ENCODE data around the gene CHRND. TPM values are rescaled to one million over a fixed set of nuclear protein-coding genes. Genes with fewer than 3 reads are reported as not detected.

The CHRND gene
- total RNA-seq, 3 donors from 2014 or later = not detected

DNA sequence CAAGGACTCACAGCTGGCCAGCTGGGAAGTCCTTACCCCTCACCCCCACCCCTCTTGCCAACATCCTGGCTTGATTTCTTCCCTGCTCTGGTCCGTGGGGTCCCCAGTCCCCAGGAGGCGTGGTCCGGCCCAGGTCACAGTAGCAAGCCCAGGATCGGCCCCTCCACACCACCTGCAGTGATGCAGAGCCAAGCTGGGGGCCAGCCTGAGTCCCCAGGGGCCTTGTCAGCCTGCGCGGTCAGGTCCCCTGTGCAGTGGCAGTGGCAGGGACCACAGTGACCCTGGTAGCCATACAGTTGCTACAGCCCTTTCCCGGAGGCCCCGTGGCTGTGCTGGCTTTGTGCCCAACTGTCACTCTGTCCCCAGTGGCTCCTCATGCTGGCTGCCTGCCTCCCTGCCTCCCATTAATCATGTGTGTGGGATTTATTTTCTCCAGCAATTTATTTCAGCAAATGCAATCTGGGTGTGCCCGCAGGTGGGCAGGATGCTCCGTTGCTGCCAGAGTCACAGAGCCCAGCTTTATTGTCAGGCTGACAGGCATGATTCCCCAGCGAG is 14.5 kb upstream of the CHRND start:
- H3K4me3 ChIP-seq = no peak overlapping the region
- intact Hi-C loops (cut with DNase I; ENCODE audit: low total_unique reads) = loop anchor here (10.0 kb wide), 2 partner anchors 607 to 1347 kb away; no protein-coding TSS in a partner anchor
- H3K27me3 ChIP-seq = no peaks in the 10 kb centered on the region
- H3K4me1 ChIP-seq = no peaks in the 10 kb centered on the region
- H3K27ac ChIP-seq = no peak overlapping the region
- no peaks in the 10 kb centered on the region for H3K36me3 ChIP-seq
- no peak for DNase-seq (ENCODE audit: low spot score in 2 of 2)
- H3K9me3 ChIP-seq = no peaks in the 10 kb centered on the region
- TF ChIP-seq POLR2AphosphoS5 (IDR thresholded peaks at IDR 0.05) (no peak), POLR2A (IDR thresholded peaks at IDR 0.05) (no peak)
- TF ChIP-seq, protein P1, sequence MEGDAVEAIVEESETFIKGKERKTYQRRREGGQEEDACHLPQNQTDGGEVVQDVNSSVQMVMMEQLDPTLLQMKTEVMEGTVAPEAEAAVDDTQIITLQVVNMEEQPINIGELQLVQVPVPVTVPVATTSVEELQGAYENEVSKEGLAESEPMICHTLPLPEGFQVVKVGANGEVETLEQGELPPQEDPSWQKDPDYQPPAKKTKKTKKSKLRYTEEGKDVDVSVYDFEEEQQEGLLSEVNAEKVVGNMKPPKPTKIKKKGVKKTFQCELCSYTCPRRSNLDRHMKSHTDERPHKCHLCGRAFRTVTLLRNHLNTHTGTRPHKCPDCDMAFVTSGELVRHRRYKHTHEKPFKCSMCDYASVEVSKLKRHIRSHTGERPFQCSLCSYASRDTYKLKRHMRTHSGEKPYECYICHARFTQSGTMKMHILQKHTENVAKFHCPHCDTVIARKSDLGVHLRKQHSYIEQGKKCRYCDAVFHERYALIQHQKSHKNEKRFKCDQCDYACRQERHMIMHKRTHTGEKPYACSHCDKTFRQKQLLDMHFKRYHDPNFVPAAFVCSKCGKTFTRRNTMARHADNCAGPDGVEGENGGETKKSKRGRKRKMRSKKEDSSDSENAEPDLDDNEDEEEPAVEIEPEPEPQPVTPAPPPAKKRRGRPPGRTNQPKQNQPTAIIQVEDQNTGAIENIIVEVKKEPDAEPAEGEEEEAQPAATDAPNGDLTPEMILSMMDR (IDR thresholded peaks at IDR 0.05) = no peak

DNA sequence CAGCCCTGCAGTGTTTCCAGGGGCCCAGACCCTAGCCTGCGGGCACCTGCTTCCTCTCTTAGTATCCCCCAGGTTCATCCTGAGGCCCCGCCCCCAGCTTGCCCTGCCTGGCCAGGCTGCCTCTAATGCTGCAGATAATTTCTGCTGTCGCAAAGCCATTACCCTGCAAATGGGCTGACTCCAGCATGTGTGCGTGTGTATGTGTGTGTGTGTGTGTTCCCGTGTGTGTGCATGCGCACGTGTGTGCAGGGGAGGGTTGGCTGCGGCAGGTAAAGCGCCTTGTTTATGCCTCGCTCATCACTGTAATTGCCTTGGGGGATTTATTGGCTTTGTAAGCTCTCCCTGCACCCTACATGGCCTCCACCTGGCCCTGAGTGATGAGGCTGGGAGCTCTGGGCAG is 13.4 kb upstream of the CHRND start:
- TF ChIP-seq POLR2AphosphoS5 (IDR thresholded peaks at IDR 0.05) (no peak), POLR2A (IDR thresholded peaks at IDR 0.05) (no peak)
- TF ChIP-seq, protein P1 (IDR thresholded peaks at IDR 0.05) = no peak
- Histone ChIP-seq H3K36me3 (no peaks in the 10 kb centered on the region), H3K4me3 (no peak overlapping the region), H3K27me3 (no peaks in the 10 kb centered on the region), H3K9me3 (no peaks in the 10 kb centered on the region), H3K4me1 (no peaks in the 10 kb centered on the region), H3K27ac (no peak overlapping the region)
- DNase-seq (ENCODE audit: low spot score in 2 of 2) = no peak
- intact Hi-C loops (cut with DNase I; ENCODE audit: low total_unique reads) = loop anchor here (1.0 to 10.0 kb wide), 3 partner anchors 19 to 1348 kb away; no protein-coding TSS in a partner anchor

DNA sequence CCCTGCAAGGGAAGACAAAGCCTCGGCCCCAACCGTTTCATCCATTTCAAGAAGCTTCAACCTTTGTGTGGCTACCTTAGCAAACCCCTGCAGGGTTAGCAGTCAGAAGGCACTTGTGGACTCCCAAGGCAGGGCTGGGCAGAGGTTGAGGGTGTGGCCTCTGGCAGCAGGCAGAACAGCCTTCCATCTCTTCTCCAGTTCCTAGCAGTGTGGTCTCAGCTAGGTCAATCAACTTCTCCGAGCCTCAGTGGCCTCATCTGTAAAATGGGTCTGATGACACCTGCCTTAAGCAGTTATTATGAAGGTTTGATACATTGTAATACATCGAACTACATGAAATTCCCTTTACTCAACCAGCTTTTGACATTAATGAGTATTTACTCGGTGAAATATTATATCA is 12.6 kb upstream of the CHRND start:
- Histone ChIP-seq H3K27me3 (no peaks in the 10 kb centered on the region), H3K4me1 (no peaks in the 10 kb centered on the region), H3K9me3 (no peaks in the 10 kb centered on the region), H3K27ac (no peak overlapping the region), H3K36me3 (no peaks in the 10 kb centered on the region), H3K4me3 (no peak overlapping the region)
- TF ChIP-seq, protein P1 (IDR thresholded peaks at IDR 0.05) = no peak
- TF ChIP-seq POLR2AphosphoS5 (IDR thresholded peaks at IDR 0.05) = no peak
- TF ChIP-seq POLR2A (IDR thresholded peaks at IDR 0.05) = no peak
- no peak for DNase-seq (ENCODE audit: low spot score in 2 of 2)
- intact Hi-C loops (cut with DNase I; ENCODE audit: low total_unique reads) = loop anchor here (1.0 to 10.0 kb wide), 3 partner anchors 20 to 1349 kb away; no protein-coding TSS in a partner anchor

DNA sequence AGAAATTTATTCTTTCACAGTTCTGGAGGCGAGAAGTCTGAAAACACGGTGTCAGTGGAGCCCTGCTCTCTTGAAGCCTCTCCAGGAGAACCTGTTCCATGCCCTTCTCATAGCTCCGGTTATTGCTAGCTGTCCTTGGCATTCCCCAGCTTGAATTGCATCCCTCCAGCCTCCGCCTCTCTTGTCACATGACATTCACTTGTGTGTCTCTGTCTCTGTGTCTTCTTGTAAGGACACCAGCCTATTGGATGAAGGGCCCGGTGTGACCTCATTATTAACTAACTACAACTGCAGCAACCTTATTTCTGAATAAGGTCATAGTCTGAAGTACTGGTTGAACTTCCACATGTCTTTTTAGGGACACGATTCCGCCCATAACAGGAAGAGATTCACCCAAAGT is 10.3 kb upstream of the CHRND start:
- Histone ChIP-seq H3K27ac (no peak overlapping the region), H3K4me3 (no peak overlapping the region), H3K4me1 (no peaks in the 10 kb centered on the region), H3K36me3 (no peaks in the 10 kb centered on the region), H3K9me3 (no peaks in the 10 kb centered on the region), H3K27me3 (peaks cover 0 to 15% of the 10 kb centered on the region in 2 donors)
- intact Hi-C loops (cut with DNase I; ENCODE audit: low total_unique reads) = loop anchor here (10.0 kb wide), 2 partner anchors 611 to 1351 kb away; no protein-coding TSS in a partner anchor
- no peak for DNase-seq (ENCODE audit: low spot score in 2 of 2)
- TF ChIP-seq POLR2AphosphoS5 (IDR thresholded peaks at IDR 0.05) = no peak
- TF ChIP-seq, protein P1 (IDR thresholded peaks at IDR 0.05) = no peak
- no peak for TF ChIP-seq POLR2A (IDR thresholded peaks at IDR 0.05)

DNA sequence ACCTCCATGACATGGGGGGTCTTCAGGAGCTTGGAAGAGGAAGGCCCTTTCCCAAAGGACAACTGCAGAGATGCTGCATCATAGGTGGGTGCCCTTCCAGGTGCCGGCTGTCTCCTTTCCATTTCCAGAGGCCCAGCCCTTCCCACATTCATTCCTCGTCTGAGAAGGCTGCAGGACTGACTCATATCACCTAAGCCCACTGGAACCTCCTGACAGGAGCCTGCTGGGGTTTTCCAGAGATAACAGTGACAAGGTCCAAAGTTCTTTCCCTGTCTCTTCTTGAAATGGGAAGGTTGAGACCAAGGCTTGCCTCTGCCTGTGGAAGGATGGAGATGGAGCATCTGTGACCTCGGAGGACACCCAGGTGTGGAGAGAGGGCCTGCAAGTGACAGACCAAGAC is 9.4 kb upstream of the CHRND start:
- no peaks in the 10 kb centered on the region for H3K9me3 ChIP-seq
- no peaks in the 10 kb centered on the region for H3K4me1 ChIP-seq
- no peaks in the 10 kb centered on the region for H3K36me3 ChIP-seq
- intact Hi-C loops (cut with DNase I; ENCODE audit: low total_unique reads) = loop anchor here (10.0 kb wide), 2 partner anchors 612 to 1352 kb away; no protein-coding TSS in a partner anchor
- H3K27me3 ChIP-seq = peaks cover 0 to 24% of the 10 kb centered on the region in 2 donors
- DNase-seq (ENCODE audit: low spot score in 2 of 2) = no peak
- TF ChIP-seq POLR2AphosphoS5 (IDR thresholded peaks at IDR 0.05) (no peak), POLR2A (IDR thresholded peaks at IDR 0.05) (no peak)
- TF ChIP-seq, protein P1 (IDR thresholded peaks at IDR 0.05) = no peak
- H3K27ac ChIP-seq = no peak overlapping the region
- no peak overlapping the region for H3K4me3 ChIP-seq
